ENCODE data around the gene MZF1.

DNA sequence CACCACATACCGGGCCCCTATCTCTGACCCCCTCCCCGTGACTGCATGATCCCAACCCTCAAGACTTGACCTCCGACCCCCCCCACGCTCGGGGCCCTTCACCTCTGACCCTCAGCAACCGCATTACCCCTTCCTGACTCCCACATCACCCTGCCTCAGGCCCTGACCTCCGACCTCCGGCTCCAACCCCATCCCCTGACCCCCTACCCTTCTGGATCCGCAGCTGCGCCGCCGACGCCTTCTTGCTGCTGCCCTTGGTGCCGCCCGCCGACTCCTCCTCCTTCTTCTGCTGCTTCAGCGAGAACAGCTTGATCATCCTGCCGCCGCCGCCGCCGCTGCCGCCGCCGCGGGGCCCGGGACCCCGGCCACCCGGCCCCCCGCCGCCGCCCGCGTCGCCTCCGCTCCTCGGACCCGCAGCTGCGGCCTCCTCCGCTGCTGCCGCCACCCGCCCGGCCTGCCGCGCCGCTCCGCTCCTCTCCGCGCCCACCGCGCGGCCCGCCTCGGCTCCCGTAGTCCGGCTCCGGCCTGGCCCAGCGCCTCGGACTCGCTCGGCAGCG is 15.0 kb downstream of the MZF1 start, which contains the start of gene UBE2M:
- TF ChIP-seq, protein P1, sequence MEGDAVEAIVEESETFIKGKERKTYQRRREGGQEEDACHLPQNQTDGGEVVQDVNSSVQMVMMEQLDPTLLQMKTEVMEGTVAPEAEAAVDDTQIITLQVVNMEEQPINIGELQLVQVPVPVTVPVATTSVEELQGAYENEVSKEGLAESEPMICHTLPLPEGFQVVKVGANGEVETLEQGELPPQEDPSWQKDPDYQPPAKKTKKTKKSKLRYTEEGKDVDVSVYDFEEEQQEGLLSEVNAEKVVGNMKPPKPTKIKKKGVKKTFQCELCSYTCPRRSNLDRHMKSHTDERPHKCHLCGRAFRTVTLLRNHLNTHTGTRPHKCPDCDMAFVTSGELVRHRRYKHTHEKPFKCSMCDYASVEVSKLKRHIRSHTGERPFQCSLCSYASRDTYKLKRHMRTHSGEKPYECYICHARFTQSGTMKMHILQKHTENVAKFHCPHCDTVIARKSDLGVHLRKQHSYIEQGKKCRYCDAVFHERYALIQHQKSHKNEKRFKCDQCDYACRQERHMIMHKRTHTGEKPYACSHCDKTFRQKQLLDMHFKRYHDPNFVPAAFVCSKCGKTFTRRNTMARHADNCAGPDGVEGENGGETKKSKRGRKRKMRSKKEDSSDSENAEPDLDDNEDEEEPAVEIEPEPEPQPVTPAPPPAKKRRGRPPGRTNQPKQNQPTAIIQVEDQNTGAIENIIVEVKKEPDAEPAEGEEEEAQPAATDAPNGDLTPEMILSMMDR (IDR thresholded peaks at IDR 0.05; ENCODE audit: insufficient read depth, low read length, poor library complexity, severe bottlenecking): no peak
- no peak for TF ChIP-seq EZH2phosphoT487 (conservative IDR thresholded peaks at IDR 0.05; ENCODE audit: low read length)
